Glomerular visceral epithelial cell (primary cell): ENCODE data around the gene GORASP1.
A peak's percentile ranks its signal among the peaks of the same experiment; 100 is the strongest.

Experiments used
- DNase-seq: peaks from one replicate; pipeline ENCODE4 v3.0.0-alpha.2; 2016; ENCODE audit errors: extremely low spot score

GORASP1 gene

DNA sequence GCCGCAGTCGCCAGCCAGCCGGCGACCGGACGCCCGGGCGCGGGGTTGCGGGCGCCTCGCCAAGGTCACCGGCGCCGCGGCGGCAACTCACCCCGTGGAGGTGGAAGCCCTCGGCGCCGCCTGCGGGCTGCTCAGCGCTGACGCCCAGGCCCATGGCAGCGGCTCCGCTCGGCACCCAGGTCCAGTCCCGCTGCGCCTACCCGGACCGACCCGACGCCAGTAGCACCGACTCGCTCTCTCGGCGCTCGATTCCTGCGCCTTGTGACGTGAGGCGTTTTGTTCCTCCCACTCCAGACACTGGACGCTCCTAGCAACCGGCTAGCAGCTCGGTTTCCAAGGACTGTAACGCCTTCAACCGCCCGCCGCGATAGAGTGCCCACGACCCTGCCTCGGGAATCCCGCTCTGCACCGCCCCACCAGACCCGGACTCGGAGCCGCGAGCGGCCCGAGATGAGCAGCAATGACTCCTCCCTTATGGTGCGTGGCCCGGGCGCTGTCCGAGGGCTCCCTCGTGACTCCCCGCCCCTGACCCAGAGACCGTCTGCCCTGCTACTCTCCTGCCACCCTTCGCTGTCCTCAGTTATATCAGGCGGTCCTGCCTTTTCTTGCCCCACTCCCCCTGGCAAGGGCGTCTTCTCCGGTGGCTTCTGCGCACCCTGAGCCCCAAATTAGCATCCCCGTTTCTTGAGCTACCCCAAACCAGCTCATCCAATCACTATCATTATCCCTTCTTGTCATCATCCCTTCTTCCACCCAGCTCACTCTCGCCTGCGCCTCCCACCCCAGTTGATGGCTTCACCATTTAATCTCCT, at the start of gene GORASP1, which contains the start of gene TTC21A:
TSS of gene GORASP1 (minus strand) at position 240 of the 812 bp plus-strand sequence. CDS start at position 154, 86 bp downstream.
TSS of gene TTC21A (plus strand) at position 293 of the 812 bp plus-strand sequence. CDS start at position 451, 158 bp downstream.
- DNase-seq = peak; percentile 75

DNA sequence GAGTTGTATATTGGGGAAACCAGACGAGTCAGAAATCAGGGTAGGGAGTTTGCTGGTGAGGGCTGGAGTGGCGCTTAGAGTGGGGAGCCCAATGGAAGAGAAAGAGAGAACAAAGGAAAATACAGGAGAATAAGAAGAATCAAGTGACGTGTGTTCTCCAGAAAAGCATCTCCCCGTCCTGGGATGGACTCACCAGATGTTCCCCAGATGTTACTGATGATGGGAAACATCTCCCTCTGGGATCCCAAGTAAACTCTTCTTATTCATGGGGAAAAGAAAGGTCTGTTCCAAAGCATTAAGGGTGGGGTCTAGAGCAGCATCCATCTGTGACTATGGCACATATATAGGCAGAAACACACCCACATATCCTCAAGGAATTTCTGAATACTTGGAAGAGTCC, 49.0 kb upstream of the GORASP1 start:
- no peak for DNase-seq

DNA sequence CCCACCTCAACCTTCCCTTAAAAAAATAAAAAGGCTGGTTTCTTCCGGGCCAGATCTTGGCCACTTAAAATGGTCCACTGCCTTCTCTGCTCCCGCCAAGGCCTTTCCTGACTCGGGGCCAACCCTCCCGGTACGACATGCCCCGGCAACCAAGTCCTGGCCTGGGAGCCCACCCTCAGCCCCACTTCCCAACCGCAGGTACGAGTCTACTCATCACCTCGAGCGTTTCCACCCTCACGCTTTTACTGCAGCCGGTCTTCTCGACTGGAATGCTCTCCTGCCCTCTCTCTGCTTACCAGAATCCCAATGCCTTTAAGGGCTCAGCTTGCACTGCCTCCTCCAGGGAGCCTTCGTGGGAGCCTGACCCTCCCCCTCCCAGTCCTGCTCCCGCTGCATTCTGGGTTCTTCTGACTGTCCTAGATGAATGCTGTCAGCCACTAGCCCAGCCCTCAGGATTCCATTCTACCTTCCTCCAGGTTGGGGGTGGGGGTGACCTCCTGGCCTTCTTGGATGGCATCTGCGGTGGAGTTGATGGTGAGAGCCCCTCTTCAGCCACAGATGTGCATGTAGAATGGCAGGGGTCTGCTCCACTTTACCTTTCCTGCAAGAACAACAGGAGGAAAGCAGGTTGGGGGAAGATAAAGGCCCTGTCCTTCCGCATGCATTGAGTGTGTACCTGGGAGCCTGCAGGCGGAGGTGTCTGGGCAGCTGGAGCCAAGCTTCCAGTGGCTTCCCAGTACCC, 47.0 kb upstream of the GORASP1 start:
- DNase-seq = peak; percentile 51

DNA sequence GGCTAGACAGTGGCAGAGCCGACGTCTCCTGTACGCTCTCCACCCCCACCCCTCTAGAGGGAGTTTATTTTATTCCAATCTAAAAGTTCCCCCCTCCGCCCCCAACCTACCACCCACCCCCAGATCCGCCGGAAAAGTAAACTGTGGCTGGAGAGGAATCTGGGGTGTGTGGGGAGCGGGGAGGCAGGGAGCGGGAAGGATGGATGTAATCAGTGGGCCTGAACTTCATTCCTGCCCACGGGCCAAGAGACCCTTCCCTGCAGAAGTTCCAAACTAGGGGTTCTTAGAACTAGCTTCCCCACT, 46.5 kb upstream of the GORASP1 start:
- no peak for DNase-seq

DNA sequence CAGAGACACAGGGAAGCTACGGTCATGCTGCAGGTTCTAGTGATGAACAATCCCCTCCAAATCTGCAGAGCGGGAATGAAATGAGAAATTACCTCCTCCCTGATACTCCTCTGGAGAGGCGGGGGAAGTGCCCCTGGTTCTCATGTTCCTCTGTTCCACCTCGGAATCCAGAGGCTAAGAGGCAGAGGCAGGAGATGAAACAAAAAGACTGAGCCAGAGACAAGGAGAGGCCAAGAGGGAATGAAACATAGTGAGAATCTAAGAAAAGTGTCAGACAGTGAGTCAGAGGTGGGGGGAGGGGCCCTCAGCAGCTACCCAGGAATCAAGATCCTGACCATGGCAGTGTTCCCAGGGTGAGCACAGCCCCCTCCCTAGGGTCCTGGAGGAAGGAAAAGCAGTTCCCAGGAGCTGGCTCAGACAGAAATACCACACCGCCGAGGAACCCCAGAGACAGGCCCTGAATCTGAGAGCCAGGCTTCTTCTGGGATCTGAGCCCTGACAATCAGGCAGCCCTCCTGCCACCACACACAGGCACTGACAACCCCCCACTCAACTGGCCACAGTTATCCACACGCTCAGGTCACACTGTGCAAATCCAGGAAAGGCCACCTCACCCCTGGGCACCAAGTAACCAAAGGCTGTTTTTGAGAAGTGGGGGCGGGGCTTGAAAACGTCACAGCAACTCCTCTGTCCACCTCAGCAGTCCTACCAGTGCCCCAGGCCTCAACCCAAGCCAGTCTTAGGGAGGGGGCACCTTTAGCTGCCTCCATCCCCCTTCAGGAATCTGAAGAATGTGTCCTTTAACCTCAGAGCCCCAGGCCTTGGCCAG, 43.6 kb upstream of the GORASP1 start:
- peak; percentile 95 for DNase-seq

DNA sequence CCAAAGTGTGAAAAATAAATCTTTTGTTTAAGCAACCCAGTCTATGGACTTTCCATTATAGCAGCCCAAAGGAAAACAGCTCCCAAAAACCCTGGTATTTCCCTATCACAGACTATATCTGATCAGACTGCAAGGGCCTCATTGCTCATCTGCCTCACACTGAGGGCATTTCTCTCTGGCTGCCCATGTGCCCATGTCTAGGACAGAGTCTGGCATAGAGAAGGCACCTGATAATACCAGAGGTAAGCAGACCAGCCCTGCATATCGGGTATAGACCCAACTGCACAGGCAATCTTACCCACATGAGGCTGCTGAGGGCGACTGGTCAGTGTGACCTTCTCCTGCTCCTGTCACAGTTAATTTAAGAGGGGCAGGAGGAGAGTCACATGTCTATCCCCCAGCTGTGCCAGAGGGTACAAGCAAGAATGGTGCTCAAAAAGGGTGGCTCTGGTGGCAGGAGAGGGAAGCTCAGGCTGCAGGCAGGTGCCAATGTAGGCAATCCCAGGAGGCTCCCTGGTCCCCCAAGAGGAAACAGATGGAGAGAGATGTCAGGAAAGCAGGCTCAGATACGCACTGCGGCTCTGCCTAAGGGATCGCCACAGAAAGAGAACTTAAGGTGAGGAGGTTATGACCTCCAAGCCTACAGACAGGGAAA, 42.8 kb upstream of the GORASP1 start:
- peak; percentile 26 for DNase-seq

DNA sequence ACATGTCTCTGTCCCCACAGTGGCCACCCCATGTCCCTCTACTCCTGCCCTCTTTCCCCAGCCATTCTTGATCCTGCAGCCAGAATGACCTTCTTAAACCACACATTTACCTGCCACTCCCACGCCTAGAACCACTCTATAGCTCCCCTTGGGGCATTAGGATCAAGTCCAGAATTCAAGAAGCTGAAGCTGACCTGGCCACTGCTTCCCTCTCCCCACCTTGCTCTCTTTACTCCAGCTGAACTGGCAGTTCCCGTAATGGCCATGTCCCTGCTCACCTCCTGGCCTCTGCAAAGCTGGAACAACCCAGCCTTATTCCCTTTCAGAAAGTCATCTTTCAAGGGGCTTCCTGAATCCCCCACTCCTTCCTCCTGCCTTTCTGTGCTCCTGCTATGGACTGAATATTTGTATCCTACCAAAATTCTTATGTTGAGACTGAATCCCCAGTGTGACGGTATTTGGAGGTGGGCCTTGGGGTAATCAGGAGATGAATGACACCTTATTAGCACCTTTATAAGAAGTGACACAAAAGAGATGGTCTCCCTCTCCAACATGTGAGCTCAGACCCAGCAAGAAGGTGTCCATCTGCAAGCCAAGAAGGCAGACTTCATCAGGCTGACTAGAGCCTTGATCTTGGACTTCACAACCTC, 42.2 kb upstream of the GORASP1 start:
- DNase-seq = no peak

DNA sequence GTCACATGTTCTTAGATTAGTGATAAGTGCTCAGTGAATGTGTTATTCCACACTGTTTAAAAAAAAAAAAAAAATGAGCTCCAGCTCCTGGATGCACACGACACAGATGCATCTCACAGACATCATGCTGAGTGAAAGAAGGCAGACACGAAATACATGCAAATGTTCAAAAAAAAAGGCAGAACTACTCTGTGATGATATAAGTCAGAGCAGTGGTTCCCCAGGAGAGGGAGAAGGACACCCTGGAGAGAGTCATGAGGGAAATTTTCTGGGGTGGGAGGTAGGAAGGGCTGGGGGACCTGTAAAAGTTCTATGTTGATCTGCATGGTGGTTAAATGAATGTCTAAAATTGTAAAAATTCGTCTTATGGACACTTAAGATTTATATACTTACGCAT, 41.6 kb upstream of the GORASP1 start:
- no peak for DNase-seq

DNA sequence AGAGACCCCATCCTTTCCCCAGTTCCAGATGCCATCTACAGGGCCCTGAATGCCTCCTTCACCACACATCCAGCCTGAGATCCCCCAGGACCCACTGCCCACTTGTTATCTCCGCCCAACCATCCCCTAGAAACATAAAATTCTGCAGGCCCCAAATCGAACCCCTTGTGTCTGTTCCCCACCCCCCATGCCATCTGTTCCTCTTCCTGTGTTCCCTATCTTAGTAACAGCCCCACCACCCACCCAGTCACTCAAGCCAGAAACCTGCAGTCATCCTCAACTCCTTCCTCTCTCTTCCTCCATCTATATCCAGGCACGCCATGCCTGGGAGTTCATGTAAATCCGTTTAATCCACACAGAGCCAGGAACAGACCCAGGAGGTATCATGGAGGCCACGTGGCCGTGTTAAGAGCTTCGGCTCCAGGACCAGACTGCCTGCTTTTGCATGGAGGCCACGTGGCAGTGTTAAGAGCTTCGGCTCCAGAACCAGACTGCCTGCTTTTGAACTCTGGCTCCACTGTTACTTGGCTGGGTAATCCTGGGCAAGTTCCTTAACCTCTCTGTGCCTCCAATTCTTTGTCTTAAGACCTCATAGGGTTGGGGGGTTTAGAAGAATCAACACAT, 41.1 kb upstream of the GORASP1 start:
- DNase-seq = no peak

DNA sequence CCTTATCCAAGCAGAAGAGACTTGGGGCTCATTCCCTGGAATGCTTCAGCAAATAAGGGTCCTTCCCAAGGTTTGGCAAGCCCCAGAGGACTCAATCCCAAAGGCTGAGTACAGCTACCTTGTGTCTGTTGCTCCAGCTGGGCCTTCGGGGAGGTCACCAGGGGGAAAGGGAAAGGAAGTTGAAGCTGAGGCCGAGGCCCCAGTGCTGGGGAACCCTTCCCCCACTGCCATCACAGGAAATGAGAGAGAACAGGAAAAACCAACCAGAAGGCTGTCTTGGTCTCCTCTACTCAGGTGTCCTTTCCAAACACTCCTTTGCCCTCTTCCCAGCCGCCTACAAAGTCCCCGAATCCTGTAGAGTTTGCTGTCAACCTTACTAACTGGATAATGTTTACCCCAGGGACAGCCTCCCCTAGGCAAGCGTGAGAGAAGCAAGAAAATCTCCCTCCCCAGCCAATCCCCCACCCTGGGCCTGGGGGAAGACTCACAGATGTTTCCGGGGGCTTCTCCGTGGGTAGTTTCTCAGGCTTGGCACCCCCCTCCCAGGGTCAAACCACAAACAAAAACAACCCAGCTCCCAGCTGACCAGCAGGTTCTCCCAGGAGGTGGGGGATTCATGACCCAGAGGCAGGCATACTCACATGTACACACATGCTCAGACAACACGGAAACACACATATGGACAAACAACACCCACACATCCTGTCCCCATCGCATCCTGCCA, 40.4 kb upstream of the GORASP1 start:
- peak; percentile 56 for DNase-seq

DNA sequence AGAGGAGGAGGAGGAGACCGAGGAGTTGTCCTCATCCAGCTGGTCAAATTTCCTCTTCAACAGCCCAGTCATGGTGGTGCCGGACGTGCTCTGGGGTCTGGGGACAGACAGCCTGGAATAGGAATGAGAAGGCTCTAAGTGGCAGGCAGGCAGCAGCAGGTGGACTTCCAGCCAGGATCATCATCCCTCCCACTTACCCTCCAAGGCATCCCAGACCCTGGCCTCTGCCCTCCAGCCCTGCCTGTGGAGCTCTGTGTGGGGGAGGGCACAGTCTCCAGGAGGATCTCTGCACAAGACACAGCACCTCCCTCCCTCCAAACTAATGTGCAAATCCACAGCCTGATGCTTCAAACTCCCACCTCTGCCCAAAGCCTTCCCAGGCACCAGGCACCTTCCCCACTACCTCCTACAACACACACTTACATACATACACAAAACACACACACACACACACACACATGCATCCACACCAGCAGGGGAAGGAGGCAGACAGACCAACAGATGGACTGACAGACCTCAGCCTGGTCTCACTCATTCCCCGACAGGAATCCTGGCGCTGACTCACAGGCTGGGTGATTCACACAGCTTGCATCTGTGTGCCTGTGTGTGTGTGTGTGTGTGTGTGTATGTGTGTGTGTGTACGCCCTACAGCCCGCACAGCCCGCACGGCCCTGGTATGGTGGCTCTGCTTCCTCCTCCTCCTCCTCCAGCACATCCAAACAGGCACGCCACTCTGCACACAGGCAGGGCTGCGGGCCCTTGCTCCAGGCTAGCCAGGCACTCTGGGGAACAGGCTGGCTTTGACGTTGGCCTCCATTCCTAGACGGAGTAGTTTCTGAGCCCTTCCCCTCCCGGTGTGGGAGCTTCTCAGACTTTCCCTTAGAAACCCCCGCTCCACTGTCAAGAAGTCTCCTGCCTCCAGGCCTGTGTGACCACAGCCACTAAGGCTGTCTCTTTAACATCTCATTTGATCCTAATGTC, 39.5 kb upstream of the GORASP1 start:
- peak; percentile 96 for DNase-seq

DNA sequence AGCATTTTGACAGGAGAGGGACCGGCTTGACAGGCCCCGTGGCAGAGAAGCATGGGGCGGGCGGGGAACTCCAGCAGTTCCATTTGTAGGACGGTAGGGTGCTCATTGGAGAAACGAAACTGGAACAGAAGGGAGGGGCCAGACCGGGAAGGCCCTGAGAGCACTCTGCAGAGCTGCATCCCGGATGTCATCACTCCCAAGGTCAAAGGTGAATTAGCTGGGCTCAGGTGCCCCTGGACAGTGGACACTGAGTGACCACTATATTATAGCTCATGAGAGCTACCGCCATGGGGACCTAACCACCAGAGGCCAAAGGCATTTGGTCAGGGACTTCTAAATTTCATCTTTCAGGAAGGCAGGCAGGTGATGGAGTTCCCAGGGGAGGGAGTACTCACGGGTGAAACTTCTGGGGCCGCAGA, 38.7 kb upstream of the GORASP1 start:
- DNase-seq = no peak

DNA sequence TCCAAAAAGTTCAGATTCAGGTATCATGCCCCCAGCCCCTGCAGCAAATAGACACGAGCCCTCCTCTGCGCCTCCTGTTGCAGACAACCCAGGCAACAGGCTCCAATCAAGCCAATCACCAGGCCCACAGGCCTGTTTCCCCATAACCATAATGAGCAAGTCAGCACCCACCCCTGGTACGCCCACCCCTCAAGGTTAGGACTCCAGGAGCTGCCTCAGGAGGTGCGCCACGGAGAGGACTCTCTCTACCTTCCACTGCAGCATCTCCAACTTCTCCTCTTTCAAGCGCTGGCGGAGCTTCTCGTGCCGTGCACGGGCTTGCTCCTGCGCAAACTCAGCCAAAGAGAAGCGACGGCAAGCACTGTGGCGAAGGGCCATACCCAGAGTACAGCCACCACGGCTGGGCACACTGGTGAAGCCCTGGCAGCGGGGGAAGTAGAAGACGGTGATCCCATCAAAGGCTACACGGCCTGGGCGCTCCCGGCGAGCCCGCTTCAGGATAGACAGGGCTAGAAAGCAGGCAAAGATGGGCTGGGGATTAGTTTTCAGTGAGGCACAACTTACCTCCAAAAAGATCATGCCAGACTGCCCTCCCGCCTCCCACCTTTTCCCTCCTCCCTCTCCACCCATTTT, 37.4 kb upstream of the GORASP1 start:
- DNase-seq = no peak

DNA sequence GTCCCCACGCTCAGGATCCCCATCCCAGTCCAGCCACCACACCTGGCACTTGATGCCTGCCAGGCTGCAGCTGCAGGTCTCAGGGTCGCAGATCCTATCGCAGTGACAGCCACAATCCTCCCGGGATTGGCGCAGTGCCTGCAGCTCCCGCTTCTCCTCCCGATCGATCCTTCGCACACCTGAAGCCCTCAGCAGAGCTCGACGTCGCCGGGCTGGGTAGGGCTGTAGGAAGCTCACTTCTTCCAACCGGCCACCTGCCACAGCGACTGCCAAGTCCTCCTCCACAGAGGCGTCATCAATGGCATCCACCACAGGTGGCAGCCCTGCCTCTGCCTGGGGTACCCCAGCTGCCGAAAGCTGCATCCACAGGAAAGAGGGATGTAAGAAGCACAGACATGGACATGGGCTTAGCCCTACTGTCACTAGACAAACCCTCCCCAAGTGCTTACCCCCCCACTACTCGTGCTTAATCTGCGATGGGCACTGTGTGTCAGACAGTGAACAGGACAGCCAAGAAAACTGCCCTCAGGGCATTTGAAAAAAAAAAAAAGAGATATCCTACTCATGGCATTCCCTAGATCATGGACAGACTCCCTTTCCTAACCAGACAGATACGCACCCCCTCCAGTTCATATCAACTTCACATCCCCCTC, 36.8 kb upstream of the GORASP1 start:
- no peak for DNase-seq

DNA sequence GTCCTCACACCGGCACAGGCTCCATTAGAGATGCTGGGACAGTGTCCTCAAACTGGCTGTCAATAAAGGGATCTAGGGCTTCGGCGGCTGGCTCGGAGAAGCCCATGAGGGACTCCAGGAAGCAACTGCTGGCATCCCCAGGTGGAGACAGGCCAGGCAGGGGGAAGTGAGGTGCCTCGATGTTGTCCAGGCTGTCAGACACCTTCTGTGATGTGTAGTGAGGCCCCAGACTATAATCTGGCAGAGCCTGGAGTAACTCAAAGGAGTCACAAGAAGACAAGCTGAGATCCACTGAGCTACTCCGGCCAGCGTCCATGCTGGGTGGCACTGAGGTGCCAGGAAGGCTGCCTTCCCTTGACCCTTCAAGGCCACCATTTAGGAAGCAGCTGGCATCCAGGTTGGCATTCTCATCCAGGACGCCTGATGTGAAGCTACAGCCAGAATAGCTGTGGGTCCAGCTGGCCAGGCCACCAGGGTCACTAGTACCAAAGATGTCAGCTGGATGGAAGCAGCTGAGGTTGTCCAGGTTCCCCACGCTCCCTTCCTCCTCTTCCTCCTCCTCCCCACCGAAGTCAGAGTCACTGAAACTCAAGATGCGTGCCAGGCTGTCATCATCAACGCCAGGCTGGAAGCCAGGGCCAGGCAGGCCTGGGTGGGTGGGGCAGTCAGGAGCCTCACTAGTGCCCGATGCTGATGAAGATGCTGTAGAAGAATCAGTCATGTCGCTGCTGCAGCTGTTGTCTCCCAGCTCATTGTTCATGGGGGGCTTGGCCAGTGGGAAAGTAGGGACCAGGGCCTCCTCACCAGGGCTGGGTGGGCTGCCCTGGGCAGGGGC, 35.8 kb upstream of the GORASP1 start:
- DNase-seq = no peak

DNA sequence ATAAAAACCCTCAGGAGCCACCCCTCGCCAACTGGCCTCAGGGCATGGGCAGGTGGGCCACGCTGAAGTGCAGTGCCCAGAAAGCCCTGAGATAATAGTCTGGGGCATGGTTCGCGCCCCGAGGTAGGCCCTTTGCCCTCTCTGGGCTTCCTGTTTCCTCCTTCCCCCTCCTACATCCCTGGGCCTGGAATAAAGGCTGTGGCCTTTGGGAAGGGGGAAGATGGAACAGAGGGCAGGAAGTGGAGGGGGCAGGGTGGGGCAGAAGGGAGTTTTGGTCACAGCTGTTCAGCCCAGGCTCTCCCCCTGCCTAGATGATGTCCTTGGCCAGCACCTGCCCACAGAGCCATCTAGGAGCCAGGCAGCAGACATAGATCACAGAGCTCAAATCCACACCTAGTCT, 34.6 kb upstream of the GORASP1 start:
- no peak for DNase-seq
